K562 (cell line): ENCODE measurements around the gene ITGA3. TPM values are rescaled to one million over a fixed set of nuclear protein-coding genes. Genes with fewer than 3 reads are reported as not detected.

Experiments used
- AFF4 ChIP-seq: sonication (generic); formaldehyde crosslinking; IDR thresholded peaks from 2 replicates; pipeline ENCODE4 v1.8.0; 2023; ENCODE audit warnings: mild to moderate bottlenecking, missing genetic modification reagents
- CEBPB ChIP-seq: fragments of 450-650 bp; IDR thresholded peaks from 2 replicates; pipeline ENCODE4 v1.6.1; 2016; ENCODE audit warnings: missing genetic modification characterization, missing compliant biosample characterization
- DEAF1 ChIP-seq: fragments of 450-650 bp; formaldehyde crosslinking; IDR thresholded peaks from 2 replicates; pipeline ENCODE4 v1.4.0; 2020; ENCODE audit warnings: mild to moderate bottlenecking, moderate library complexity
- GTF3C2 ChIP-seq: IDR thresholded peaks from 3 replicates; pipeline ENCODE4 v1.6.1; 2011; ENCODE audit warnings: borderline replicate concordance, mild to moderate bottlenecking, moderate library complexity; ENCODE audit not compliant: insufficient read length; ENCODE audit errors: extremely low read depth
- MAZ ChIP-seq, 2 experiments: fragments of 450-650 bp in 1 of 2; sonication (generic) in 1 of 2; formaldehyde crosslinking; IDR thresholded peaks in 1 of 2; conservative IDR thresholded peaks in 1 of 2; 2 replicates each; pipeline versions ENCODE4 v1.4.0 to v1.5.0; 2020; ENCODE audit warnings: mild to moderate bottlenecking in 1 of 2, missing genetic modification reagents in 1 of 2
- MXD1 ChIP-seq: fragments of 250-450 bp; sonication (Bioruptor Pico); IDR thresholded peaks from 2 replicates; pipeline ENCODE4 v1.8.0; 2021; ENCODE audit warnings: borderline replicate concordance, mild to moderate bottlenecking, moderate library complexity; ENCODE audit not compliant: poor library complexity, severe bottlenecking
- MYBL2 ChIP-seq, 2 experiments: fragments of 450-650 bp in 1 of 2; sonication (generic) in 1 of 2; formaldehyde crosslinking in 1 of 2; IDR thresholded peaks; 2 replicates each; pipeline versions ENCODE4 v1.6.1 to v1.8.1; 2017 to 2022; ENCODE audit warnings: borderline replicate concordance in 1 of 2, inconsistent platforms in 1 of 2, low read depth in 1 of 2, mild to moderate bottlenecking in 1 of 2, missing genetic modification reagents in 1 of 2, moderate library complexity in 1 of 2
- PYGO2 ChIP-seq: fragments of 450-650 bp; IDR thresholded peaks from 2 replicates; pipeline ENCODE4 v1.6.1; 2016; ENCODE audit warnings: mild to moderate bottlenecking, missing genetic modification characterization, moderate library complexity, missing compliant biosample characterization
- RAD21 ChIP-seq, 2 experiments: fragments of 250-450 bp in 1 of 2; fragments of 450-650 bp in 1 of 2; sonication (Bioruptor Pico) in 1 of 2; formaldehyde crosslinking in 1 of 2; IDR thresholded peaks in 1 of 2; conservative IDR thresholded peaks in 1 of 2; 2 replicates each; pipeline versions ENCODE4 v1.4.0 to v1.8.0; 2020 to 2022; ENCODE audit warnings: mild to moderate bottlenecking in 2 of 2, moderate library complexity in 1 of 2
- SREBF2 ChIP-seq: sonication (generic); formaldehyde crosslinking; IDR thresholded peaks from 2 replicates; pipeline ENCODE4 v1.4.0; 2020; ENCODE audit warnings: mild to moderate bottlenecking, missing genetic modification reagents
- TAF7 ChIP-seq: fragments of 450-650 bp; IDR thresholded peaks from 2 replicates; pipeline ENCODE4 v1.6.1; 2016; ENCODE audit warnings: missing genetic modification characterization, missing compliant biosample characterization
- TAL1 ChIP-seq: fragments of 450-650 bp; IDR thresholded peaks from 2 replicates; pipeline ENCODE4 v1.6.1; 2016; ENCODE audit warnings: mild to moderate bottlenecking
- ZBTB9 ChIP-seq: fragments of 450-650 bp; formaldehyde crosslinking; IDR thresholded peaks from 2 replicates; pipeline ENCODE4 v1.4.0; 2020; ENCODE audit warnings: mild to moderate bottlenecking, moderate library complexity
- ZNF655 ChIP-seq: fragments of 250-450 bp; sonication (Bioruptor Pico); IDR thresholded peaks from 2 replicates; pipeline ENCODE4 v1.5.0; 2021
- polyA plus RNA-seq, 8 experiments: library from polyadenylated mRNA; depleted of rRNA in 4 of 8; stranded (reverse) in 5 of 8; unstranded in 3 of 8; fragments of >200 nt; fragmentation: Nextera tagmentation in 2 of 8; fragmentation: Illumina TruSeq in 1 of 8; extraction: Ambion mirVana in 2 of 8; extraction: Trizol in 1 of 8; gene quantifications; 2 replicates each; pipeline versions ENCODE4 v1.2.1 to v1.2.3, GENCODE V29; 2011 to 2014; ENCODE audit warnings: inconsistent platforms in 1 of 8, missing spikeins in 1 of 8
- total RNA-seq, 7 experiments: library from RNA; depleted of rRNA in 6 of 7; stranded (reverse); fragments of >200 nt in 6 of 7; fragmentation: Illumina TruSeq in 2 of 7; extraction: Trizol in 2 of 7; gene quantifications; 2 replicates each; pipeline versions ENCODE4 v1.2.1 to v1.2.3, GENCODE V29; 2011 to 2021; ENCODE audit warnings: low replicate concordance in 1 of 7

Gene ITGA3
- total and polyA plus RNA-seq, 9 of the 15 experiments (the other 6 are each of a cell fraction or from before 2014, with no cell fraction given), result 0.03 to 0.75 (median 0.14) TPM; not detected in 2

- 0 out of 2 replicates have a peak, but pooled peaks have one; percentile 27 for TF ChIP-seq DEAF1 (CRISPR knock-in tag)
- no peak for TF ChIP-seq MXD1
- no peak for TF ChIP-seq ZNF655 (CRISPR knock-in tag)
- TF ChIP-seq GTF3C2, result no peak
- no peak for TF ChIP-seq CEBPB (tag)
- no peak for TF ChIP-seq TAL1
- TF ChIP-seq RAD21 (CRISPR knock-in tag; conservative IDR thresholded peaks at IDR 0.05 in 1 of 2, IDR thresholded peaks at IDR 0.05 in 1 of 2), result peak; percentile 60 to 72
- TF ChIP-seq TAF7 (tag), result no peak
- no peak for TF ChIP-seq MYBL2 (IDR thresholded peaks at IDR 0.05; ENCODE audit: low read depth)
- TF ChIP-seq MYBL2 (CRISPR knock-in tag; IDR thresholded peaks at IDR 0.05; ENCODE audit: borderline replicate concordance), result no peak
- peak in 1 of 2 experiments; percentile 58; a peak in 1 of 4 replicates for TF ChIP-seq MAZ (CRISPR knock-in tag; conservative IDR thresholded peaks at IDR 0.05 in 1 of 2, IDR thresholded peaks at IDR 0.05 in 1 of 2)
- no peak for TF ChIP-seq AFF4 (CRISPR knock-in tag)
- TF ChIP-seq ZBTB9, result 0 out of 2 replicates have a peak, but pooled peaks have one; percentile 47
- TF ChIP-seq PYGO2, result no peak
- no peak for TF ChIP-seq SREBF2 (CRISPR knock-in tag)
These were observed 38.4 kb downstream of the ITGA3 start (continued) for GRCh38 chr17:50094243-50094752.
